Body of pancreas (tissue), 4 donors: ENCODE results near the gene MRGPRD.

ENCODE experiments used
- CTCF ChIP-seq, 7 experiments: fragments of 450-650 bp in 4 of 7; fragments of 200-600 bp in 3 of 7; sonication (generic) in 3 of 7; IDR thresholded peaks; one replicate each; pipeline ENCODE4 v1.5.1; 2016 to 2019; ENCODE audit warnings: antibody characterized with exemption in 7 of 7
- POLR2A ChIP-seq, 3 donors: fragments of 450-650 bp; IDR thresholded peaks; one replicate each; pipeline ENCODE4 v1.6.1; 2016; ENCODE audit warnings: antibody characterized with exemption in 3 of 3, mild to moderate bottlenecking in 2 of 3

DNA sequence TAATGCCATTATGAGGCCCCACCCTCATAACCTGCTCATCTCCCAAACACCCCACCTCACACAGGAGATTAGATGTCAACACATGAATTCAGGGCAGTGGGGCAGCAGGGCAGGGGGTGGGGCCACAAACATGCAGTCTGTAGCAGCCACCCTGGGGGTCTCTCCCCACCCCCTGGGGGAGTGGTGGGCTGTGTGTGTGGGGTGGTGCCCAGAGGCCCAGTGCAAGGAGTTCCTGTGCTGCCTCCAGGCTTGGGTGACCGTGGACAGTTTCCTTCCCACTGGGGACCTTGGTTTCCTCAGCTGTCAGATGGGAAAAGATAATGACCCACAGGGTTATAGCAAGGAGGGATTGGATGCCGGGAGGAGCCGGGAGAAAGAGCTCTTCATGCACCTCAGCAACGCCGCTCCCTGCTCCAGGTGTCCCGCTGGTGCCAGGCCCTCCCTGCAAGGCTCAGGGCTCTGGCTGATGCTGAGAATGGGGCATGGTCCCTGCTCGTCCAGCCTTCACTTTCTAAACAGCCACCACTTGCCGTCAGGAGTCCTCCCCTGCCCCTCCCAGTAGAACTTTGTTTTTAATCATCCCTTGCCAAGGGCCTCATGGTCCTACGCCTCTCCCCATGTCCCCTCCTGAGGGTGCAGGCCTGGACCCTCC lies 34.2 kb upstream of the MRGPRD start:
- TF ChIP-seq POLR2A (IDR thresholded peaks at IDR 0.05), result no peak
- no peak for TF ChIP-seq CTCF (IDR thresholded peaks at IDR 0.05)
